Activated CD8-positive, alpha-beta memory T cell treated with anti-CD3 and anti-CD28 coated beads for 4 hours (primary cell): ENCODE data around the gene EFNB2.
A peak's percentile ranks its signal among the peaks of the same experiment; 100 is the strongest.

Source experiments
- DNase-seq, 2 donors: peaks; one replicate each; pipeline ENCODE4 v3.0.0-alpha.2; 2020; ENCODE audit warnings: low read depth in 2 of 2

Gene EFNB2

DNA sequence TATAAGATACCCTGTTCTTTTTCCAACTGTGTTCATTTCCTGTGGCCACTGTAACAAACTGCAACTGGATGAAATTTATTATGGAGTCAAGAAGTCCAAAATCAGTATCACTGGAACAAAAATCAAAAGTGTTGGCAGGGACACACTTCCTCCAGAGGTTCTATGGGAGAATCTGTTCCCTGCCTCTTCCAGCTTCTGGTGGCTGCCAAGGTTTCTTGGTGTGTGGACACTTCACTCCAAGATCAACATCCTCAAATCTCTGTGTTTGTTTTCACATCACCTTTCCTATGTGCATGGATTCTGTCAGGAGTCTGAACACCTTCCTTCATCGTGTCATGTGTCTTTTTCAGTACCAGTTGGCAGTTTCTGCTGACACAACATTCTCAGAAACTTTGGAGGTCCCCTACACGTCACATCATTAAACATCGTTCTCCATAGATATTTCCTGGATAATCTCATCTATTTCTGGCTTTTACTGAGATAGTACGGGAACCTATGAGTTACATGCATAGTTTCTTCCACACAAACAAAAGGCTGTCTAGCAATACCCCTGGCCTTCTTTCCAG is 15.2 kb upstream of the EFNB2 start:
- DNase-seq: no peak

DNA sequence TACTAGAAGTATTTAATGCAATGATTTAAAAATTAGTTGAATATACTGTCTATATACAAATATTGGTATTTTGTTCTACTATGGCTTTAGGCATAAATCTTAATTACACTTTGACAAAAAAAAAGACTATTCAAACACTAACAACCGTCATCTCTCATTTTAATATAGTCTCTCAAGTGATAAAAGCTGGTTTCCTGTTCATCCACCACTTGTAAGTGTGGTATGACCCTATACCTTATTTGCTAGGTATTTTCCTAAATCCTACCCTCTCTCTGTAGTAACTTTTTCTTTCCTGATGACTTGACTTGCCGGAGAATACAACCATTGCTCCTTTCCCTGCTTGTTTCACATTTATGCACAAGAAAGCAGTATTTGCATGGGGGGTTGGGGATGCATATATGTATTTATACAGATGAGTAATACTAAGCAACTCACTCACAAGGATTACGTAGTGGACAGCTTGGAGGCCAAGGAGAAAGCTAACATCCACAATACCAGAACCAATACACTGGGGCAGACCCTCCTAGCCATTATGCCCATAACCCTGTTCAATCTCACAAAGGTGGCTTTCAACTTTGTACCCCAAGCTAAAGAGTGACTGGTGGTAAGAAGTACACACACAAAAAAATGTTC is 12.7 kb upstream of the EFNB2 start:
- no peak for DNase-seq

- DNase-seq: no peak
Observed at GRCh38 chr13:106541826-106542225, 6.4 kb upstream of the EFNB2 start.

DNA sequence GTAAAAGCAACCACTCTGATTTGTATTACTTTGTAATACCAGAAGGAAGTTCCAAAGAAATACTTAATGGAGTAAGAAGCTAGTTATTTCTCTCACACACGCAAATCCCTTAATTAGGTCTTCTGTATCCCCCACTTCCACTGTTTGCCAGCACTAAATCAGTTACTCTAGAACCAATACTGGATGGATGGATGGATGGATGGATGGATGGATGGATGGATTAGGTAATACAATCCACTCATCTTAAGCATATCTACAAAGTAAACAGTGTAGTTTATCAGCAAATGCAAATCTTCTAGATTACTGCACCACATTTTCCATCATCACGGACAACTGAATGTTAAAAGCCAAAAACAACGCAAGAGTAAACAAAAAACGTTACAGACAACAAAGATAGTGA is 5.2 kb upstream of the EFNB2 start:
- no peak for DNase-seq

- no peak for DNase-seq
Observed at GRCh38 chr13:106537521-106537920, 2.1 kb upstream of the EFNB2 start.

GRCh38 chr13:106536244-106537034 is 977 bp upstream of the EFNB2 start:
- DNase-seq: peak; percentile 68 to 81

- DNase-seq: no peak
Observed at GRCh38 chr13:106534639-106535551, 567 bp downstream of the EFNB2 start.

DNA sequence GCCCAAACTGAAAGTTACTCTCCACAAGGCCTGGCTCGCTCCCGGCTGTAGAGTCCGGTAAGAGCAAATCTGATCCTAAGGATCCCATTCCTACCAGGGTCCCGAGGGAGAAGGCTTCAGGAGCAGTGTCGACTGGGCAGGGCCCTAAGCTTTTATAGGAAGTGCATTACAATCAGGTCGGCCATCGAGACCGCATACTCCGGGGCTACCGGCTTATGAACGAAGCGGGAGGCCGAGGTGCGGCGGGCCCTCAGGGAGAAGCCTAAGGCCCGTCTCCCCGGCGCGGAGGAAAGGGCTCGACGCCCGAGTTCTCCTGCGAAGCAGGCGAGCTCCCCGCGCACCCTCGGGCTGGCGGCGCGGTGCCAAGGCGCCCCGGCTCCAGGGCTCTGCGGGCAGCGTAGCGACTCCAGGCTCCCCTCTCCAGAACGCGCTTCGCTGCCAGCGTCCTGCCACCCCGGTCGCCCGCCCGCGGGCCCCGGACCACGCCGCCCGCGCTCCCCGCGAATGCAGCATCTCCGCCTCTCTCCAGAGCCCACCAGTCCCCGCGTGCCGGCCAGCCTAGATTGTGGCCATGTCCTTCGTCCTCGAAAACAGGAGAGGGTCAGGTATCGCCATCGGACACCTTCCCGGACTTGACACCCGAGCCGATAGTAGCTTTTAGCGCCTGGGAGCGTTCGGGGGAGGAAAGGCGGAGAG is 1.4 kb downstream of the EFNB2 start:
- no peak for DNase-seq

DNA sequence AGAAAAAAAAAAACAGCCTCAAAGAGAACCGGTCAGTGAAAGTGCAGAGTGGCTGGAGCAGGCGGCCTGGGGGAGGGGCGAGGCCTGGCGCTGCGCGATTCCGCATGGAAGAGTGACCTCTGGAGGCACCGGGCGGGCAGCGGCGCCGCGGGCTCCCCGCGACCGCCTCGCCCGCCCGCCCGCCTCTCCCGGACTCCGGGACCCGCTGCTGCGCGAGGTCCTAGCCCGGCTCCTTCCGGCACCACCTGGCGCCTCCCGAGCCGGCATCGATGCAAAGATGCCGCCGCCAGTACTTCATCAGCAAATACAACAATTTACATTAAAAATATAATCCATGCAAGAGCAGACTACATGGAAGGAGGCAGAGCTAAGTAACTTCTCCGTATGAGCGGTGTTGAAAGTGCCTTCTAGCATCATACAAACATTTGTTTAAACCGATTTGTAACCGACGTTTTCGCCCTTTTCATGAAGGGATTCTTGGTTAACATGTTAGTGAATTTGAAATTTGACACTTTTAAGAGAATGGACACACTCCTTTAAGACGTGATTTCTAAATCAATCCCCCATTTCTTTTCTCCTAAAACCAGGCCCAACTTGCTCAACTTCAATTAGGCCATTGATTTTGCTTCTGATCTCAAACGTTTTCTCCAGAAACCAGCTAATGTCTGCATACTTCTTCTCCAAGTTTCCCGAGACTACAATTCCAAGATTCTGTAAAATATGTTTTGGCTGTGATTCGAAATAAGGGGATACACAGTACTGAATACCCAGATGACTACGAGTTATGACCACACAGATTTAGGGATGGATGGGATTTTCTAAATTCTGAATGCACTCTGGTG is 2.1 kb downstream of the EFNB2 start:
- DNase-seq: no peak

DNA sequence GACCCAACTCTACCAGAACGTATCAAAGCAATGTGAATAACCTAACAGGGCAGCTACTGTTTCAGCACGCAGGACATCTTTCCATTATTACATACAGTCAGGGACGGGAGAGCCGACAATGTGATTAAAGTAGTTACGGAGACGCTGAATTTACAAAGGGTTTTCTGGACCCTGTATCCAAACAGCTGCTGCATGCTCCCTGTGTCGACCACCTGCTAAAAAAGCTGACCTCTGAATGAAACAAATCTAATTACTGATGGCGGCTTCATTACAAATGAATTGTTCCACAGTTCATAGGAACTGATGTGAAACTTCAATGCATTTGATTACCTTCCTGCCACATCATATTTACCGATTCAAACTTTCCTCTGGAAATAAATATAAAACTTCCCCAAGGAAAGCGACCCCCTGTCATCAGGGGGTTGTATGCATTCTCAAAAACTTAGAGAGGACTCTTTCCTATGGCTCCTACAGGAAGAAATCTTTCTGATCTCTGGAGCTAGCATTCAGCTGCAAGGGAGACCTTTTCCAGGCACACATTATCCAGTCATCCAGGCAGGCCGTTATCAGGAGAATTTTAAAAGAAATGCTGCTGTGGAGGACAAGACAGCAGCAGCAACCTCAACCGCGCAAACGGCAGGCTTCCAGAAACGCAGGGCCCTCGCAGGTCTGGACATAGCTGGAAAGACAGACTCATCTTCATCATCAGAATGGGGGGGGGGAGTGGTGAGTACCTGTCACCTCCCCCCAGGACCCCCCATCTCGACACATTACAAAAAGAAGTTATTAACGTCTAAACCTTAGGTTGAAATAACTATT is 3.1 kb downstream of the EFNB2 start:
- DNase-seq: no peak

- no peak for DNase-seq
Observed at GRCh38 chr13:106530980-106531481, 4.4 kb downstream of the EFNB2 start.

DNA sequence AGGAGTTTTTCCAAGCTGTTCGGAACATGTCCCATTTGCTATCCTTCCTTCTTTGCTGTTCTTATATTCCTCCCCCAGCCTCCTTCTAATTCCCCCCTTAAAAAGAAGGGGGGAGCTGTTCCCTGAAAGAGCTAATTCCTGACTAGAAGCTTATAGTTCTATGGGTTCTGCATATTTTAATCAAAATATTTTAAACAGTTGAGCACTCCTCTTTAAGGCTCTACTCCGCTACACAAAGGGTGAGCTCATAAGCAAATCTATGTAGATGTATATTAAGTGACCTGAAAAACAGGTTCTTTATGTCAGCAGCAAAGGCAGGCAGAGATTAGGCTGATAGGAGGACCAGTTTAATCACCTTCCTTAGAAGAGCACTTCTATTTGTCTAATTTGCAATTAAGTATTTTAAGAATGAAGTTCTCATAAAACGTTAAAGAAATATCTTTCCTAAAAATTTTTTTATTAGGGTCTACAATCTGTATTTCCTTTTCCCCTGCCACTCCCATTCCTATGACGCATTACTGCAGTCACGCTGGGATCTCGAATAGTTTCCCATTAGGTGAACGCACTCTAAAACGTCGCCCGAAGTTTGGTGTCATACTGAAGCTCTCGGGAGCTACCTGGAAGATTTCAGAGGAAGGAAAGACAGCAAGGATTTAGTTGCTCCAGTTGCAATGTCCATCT is 5.2 kb downstream of the EFNB2 start:
- no peak for DNase-seq

GRCh38 chr13:106529415-106530170 is 5.9 kb downstream of the EFNB2 start:
- DNase-seq: no peak

DNA sequence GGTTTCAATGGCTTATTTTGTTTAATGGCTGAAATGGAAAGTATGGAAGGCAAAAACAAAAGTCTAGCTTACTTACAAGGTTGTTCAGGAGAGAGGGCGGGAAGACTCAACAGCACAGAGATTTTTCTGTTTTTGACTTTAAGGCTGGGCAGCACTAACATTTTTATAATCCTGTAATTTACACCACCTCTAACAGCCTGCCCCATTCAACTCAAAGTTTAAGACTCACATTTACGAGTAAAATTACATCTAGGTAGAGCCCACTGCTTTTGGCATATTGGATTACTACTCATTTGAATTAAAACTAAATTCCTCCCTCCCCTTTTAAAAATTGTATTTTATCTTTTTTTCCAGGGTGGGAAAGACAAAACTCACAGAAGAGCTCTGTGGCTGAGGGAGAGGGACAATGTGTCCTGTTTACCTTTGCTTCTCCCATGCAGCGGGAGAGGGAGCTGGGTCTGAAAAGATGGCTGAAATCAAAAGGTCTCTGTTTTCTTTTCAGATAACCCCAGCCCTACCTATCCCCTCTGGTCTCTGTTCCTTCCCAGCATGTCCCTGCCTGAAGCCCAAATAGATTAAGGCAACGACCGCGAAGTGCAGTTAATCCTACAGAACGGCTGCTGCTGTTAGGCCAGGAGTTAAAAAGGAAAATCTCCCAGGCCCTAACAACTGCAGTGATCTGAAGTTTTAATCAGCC is 6.6 kb downstream of the EFNB2 start:
- no peak for DNase-seq

- no peak for DNase-seq
Observed at GRCh38 chr13:106527826-106528225, 7.6 kb downstream of the EFNB2 start.

DNA sequence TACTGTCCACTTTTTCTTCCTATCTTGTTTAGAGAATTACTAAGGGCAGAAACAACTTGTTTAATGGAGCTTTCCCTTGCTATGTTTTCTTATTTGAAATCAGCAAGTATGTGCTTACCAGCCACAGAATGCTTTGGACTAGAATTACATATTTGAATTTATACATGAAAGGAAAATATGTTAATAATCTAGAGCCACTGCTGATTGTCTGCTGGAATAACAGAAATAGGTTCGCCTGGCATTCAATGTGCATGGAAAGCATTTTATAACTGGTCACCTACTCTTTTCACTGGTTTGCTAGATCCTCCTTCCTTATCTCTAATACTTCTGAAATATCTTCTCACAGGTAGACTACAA is 8.0 kb downstream of the EFNB2 start:
- DNase-seq: no peak

DNA sequence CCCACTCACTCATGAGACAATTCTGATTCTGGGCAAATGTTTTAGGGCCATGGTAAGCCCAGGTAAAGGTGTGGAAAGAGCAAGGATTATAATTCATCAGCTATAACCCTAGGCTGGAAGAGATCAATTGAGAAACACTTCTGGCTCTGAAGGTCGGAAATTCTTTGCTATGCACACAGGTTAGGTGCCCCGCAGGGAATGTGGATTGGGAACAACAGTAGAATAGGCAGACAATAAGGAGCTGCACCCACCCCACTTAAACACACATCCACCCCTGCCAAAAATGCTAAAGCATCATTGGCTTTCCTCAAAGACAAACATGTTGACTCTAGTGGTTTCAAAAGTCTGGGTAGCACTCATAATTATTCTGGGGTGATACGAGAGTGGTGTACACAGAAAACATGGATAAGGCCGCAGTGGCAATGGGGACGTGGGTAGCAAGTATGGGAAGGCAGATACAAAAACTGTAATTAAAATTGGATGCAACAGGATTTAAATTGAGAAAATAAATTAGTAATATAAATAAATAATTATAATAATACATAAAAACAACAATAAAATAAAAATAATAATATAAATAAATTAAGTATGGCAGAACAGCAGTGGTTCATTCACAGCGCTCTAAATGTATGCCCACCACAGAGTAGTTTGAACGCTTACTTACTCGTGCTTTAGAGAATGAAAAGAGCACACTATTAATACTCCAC is 8.6 kb downstream of the EFNB2 start:
- DNase-seq: no peak
